Right lung (tissue), 10 donors: ENCODE measurements around the gene CAP1. TPM values are rescaled to one million over a fixed set of nuclear protein-coding genes. Genes with fewer than 3 reads are reported as not detected.
"Not testable (repeated sequence)": the region's sequence is repeated elsewhere in the genome, so short reads cannot be mapped to it uniquely, and the experiment has no call there.

Experiments
- DNase-seq, 2 donors: peaks; one replicate each; pipeline ENCODE4 v3.0.0-alpha.2; 2013
- long read RNA-seq, 8 donors: transcript quantifications; one replicate each; lab custom pipeline, GENCODE V29; 2026
- polyA plus RNA-seq, 5 donors: library from polyadenylated mRNA; unstranded; fragments of 120-200 nt; gene quantifications; one replicate each; pipeline versions ENCODE4 v1.2.1 to v1.2.3, GENCODE V29; 2013; ENCODE audit warnings: inconsistent platforms in 1 of 5, low replicate concordance in 1 of 5; ENCODE audit not compliant: insufficient read length in 5 of 5, insufficient read depth in 1 of 5

Gene CAP1
- 100 to 1,000 TPM; 149 to 170 (median 166) TPM for polyA plus RNA-seq
- long read RNA-seq, donor 1, transcript CAP1-206 (13 exons, 2,217 nt), result major isoform, 15 of 136 reads
- long read RNA-seq, donor 1, transcript CAP1-203 (13 exons, 3,105 nt), result minor isoform, 5 of 136 reads
- long read RNA-seq, donor 1, partial matches to known transcripts, result 94 of 136 reads
- long read RNA-seq, donor 1, other reads (novel, unspliced or antisense), result 12 of 136 reads
- long read RNA-seq, donor 2, transcript CAP1-206 (13 exons, 2,217 nt), result minor isoform, 5 of 23 reads
- long read RNA-seq, donor 2, transcript CAP1-203 (13 exons, 3,105 nt), result major isoform, 6 of 23 reads
- long read RNA-seq, donor 2, partial matches to known transcripts, result 0 of 23 reads
- long read RNA-seq, donor 2, other reads (novel, unspliced or antisense), result 5 of 23 reads
- long read RNA-seq, donor 3, transcript CAP1-206 (13 exons, 2,217 nt), result major isoform, 13 of 27 reads
- long read RNA-seq, donor 3, transcript CAP1-217 (5 exons, 856 nt), result minor isoform, 5 of 27 reads
- long read RNA-seq, donor 3, transcript CAP1-202 (13 exons, 1,496 nt), result minor isoform, 5 of 27 reads
- long read RNA-seq, donor 3, partial matches to known transcripts, result 0 of 27 reads
- long read RNA-seq, donor 3, other reads (novel, unspliced or antisense), result 0 of 27 reads
- long read RNA-seq, donor 4, partial matches to known transcripts, result 21 of 34 reads
- long read RNA-seq, donor 4, other reads (novel, unspliced or antisense), result 0 of 34 reads
- long read RNA-seq, donor 5, transcript CAP1-219 (2 exons, 744 nt), result minor isoform, 5 of 93 reads
- long read RNA-seq, donor 5, transcript CAP1-206 (13 exons, 2,217 nt), result major isoform, 13 of 93 reads
- long read RNA-seq, donor 5, transcript CAP1-217 (5 exons, 856 nt), result minor isoform, 5 of 93 reads
- long read RNA-seq, donor 5, transcript CAP1-203 (13 exons, 3,105 nt), result minor isoform, 6 of 93 reads
- long read RNA-seq, donor 5, partial matches to known transcripts, result 20 of 93 reads
- long read RNA-seq, donor 5, other reads (novel, unspliced or antisense), result 41 of 93 reads
- long read RNA-seq, donor 6, transcript CAP1-206 (13 exons, 2,217 nt), result major isoform, 14 of 48 reads
- long read RNA-seq, donor 6, transcript CAP1-203 (13 exons, 3,105 nt), result minor isoform, 9 of 48 reads
- long read RNA-seq, donor 6, transcript CAP1-217 (5 exons, 856 nt), result minor isoform, 5 of 48 reads
- long read RNA-seq, donor 6, partial matches to known transcripts, result 6 of 48 reads
- long read RNA-seq, donor 6, other reads (novel, unspliced or antisense), result 5 of 48 reads
- long read RNA-seq, donor 7, transcript CAP1-206 (13 exons, 2,217 nt), result major isoform, 25 of 83 reads
- long read RNA-seq, donor 7, transcript CAP1-203 (13 exons, 3,105 nt), result minor isoform, 17 of 83 reads
- long read RNA-seq, donor 7, transcript CAP1-202 (13 exons, 1,496 nt), result minor isoform, 12 of 83 reads
- long read RNA-seq, donor 7, transcript CAP1-201 (13 exons, 2,592 nt), result minor isoform, 5 of 83 reads
- long read RNA-seq, donor 7, partial matches to known transcripts, result 11 of 83 reads
- long read RNA-seq, donor 7, other reads (novel, unspliced or antisense), result 6 of 83 reads
- long read RNA-seq, donor 8, transcript CAP1-206 (13 exons, 2,217 nt), result major isoform, 10 of 15 reads
- long read RNA-seq, donor 8, partial matches to known transcripts, result 0 of 15 reads
- long read RNA-seq, donor 8, other reads (novel, unspliced or antisense), result 0 of 15 reads

- DNase-seq, result peak; percentile 99
These were observed at the start of gene CAP1 for GRCh38 chr1:40040511-40041465. Gene CAP1, plus strand, starts transcription at chr1:40040729. Its CDS starts 18,618 bp downstream, at chr1:40059347.

GRCh38 chr1:39992234-39992633, 48.3 kb upstream of the CAP1 start:
- no peak for DNase-seq

- DNase-seq, result no peak
These were observed 47.6 kb upstream of the CAP1 start for GRCh38 chr1:39992888-39993287.

GRCh38 chr1:39995973-39996393, 44.5 kb upstream of the CAP1 start:
- DNase-seq, result no peak

GRCh38 chr1:39996396-39997004, 44.0 kb upstream of the CAP1 start:
- no peak for DNase-seq

- no peak for DNase-seq
These were observed 39.1 kb upstream of the CAP1 start for GRCh38 chr1:40001456-40001855.

GRCh38 chr1:40003156-40004093, 37.1 kb upstream of the CAP1 start:
- DNase-seq, result no peak

GRCh38 chr1:40004857-40005256, 35.7 kb upstream of the CAP1 start:
- no peak for DNase-seq

GRCh38 chr1:40007481-40008034, 33.0 kb upstream of the CAP1 start:
- not testable (repeated sequence) for DNase-seq

- DNase-seq, result no peak
These were observed 29.3 kb upstream of the CAP1 start for GRCh38 chr1:40011198-40011597.

GRCh38 chr1:40014253-40014706, 26.2 kb upstream of the CAP1 start:
- no peak for DNase-seq

GRCh38 chr1:40014812-40015594, 25.5 kb upstream of the CAP1 start:
- no peak for DNase-seq

GRCh38 chr1:40017951-40018575, 22.5 kb upstream of the CAP1 start:
- DNase-seq, result no peak

- no peak for DNase-seq
These were observed 20.0 kb upstream of the CAP1 start for GRCh38 chr1:40020447-40021085.

- DNase-seq, result no peak
These were observed 17.1 kb upstream of the CAP1 start for GRCh38 chr1:40023379-40023944.
